ENCODE data around the gene IGSF6. TPM values are rescaled to one million over a fixed set of nuclear protein-coding genes. Genes with fewer than 3 reads are reported as not detected.

Gene IGSF6
- total and polyA plus RNA-seq, 2 of the 4 experiments (the other 2 are of a cell fraction): not detected

GRCh38 chr16:21589551-21589950 lies 62.9 kb downstream of the IGSF6 start:
- Histone ChIP-seq H3K9ac (ENCODE audit: low read depth, low read length) (no peak overlapping the region), H2BK15ac (ENCODE audit: low read depth, low read length) (no peak overlapping the region), H4K8ac (ENCODE audit: low read depth in 2 of 2, low read length in 2 of 2) (no peak overlapping the region), H3K36me3 (ENCODE audit: control insufficient read depth, insufficient read depth, low read length) (no peaks in the 10 kb centered on the region), H3K9me1 (ENCODE audit: insufficient read depth, low read length) (0 out of 2 replicates have a peak, but pooled peaks cover 3% of the 10 kb centered on the region), H3K79me1 (ENCODE audit: low read depth in 1 of 2, low read length in 2 of 2) (no peaks in the 10 kb centered on the region), H3K4me2 (ENCODE audit: low read depth, low read length) (no peak overlapping the region), H2AFZ (replicated peaks; ENCODE audit: low read length, poor library complexity) (no peak overlapping the region), H2BK5ac (ENCODE audit: low read depth, low read length, poor library complexity, severe bottlenecking) (no peak overlapping the region), H3K14ac (replicated peaks; ENCODE audit: low read depth, low read length) (no peak overlapping the region), H3K4ac (ENCODE audit: low read depth, low read length) (no peak overlapping the region), H3K4me3 (ENCODE audit: insufficient read depth, low read depth, low read length) (no peak overlapping the region), H4K91ac (ENCODE audit: insufficient read depth, low read depth, low read length) (no peak overlapping the region), H2BK120ac (ENCODE audit: low read depth, low read length) (no peak overlapping the region), H3K18ac (ENCODE audit: low read depth, low read length) (no peak overlapping the region), H3K56ac (ENCODE audit: extremely low read depth, insufficient read depth, low read length) (no peak overlapping the region), H2AK9ac (replicated peaks; ENCODE audit: low read depth, low read length, poor library complexity) (no peak overlapping the region), H4K20me1 (ENCODE audit: insufficient read depth, low read length) (no peaks in the 10 kb centered on the region), H3K27ac (ENCODE audit: insufficient read depth, low read length) (no peak overlapping the region), H4K5ac (ENCODE audit: low read depth, low read length) (no peak overlapping the region), H3K4me1 (ENCODE audit: control insufficient read depth, insufficient read depth, low read length) (no peaks in the 10 kb centered on the region; the same call in 1 of the 2 replicates), H3K23ac (ENCODE audit: low read depth, low read length) (no peak overlapping the region), H2BK20ac (ENCODE audit: low read depth, low read length) (no peak overlapping the region), H2AK5ac (ENCODE audit: low read depth, low read length) (no peak overlapping the region), H3K9me3 (ENCODE audit: control insufficient read depth, insufficient read depth, low read length) (no peaks in the 10 kb centered on the region), H3K27me3 (ENCODE audit: control insufficient read depth, insufficient read depth, low read length) (no peaks in the 10 kb centered on the region)
- no TSS peak for BruUV-seq (replicated peaks)
- intact Hi-C loops (cut with micrococcal nuclease) (no loop called here), dilution Hi-C loops (cut with HindIII; ENCODE audit: low sequenced_read_pairs, unreplicated experiment) (no loop called here), in situ Hi-C loops (cut with MboI; ENCODE audit: low sequenced_read_pairs) (loop anchor here (10.0 kb wide), 1 partner anchor 115 kb away; no protein-coding TSS in a partner anchor)
- WGBS, 2 experiments (ENCODE audit: extremely low coverage in 2 of 2, insufficient read length in 1 of 2): no CpG with 5 or more reads among the region's 4 CpGs
- ChIA-PET POLR2A (ENCODE audit: unreplicated experiment) (no interaction called here), CTCF (no interaction called here)
- no peak for TF ChIP-seq SMC3 (IDR thresholded peaks at IDR 0.05; ENCODE audit: low read depth, low read length)
- no peak for TF ChIP-seq MAFK (IDR thresholded peaks at IDR 0.05; ENCODE audit: low read depth, low read length)
- no peak for TF ChIP-seq RAD21 (IDR thresholded peaks at IDR 0.05; ENCODE audit: low read length)
- TF ChIP-seq FOS (IDR thresholded peaks at IDR 0.05; ENCODE audit: low read depth, low read length): no peak
- no peak for TF ChIP-seq MAZ (IDR thresholded peaks at IDR 0.05; ENCODE audit: borderline replicate concordance, low read depth, low read length)
- TF ChIP-seq ELK1 (IDR thresholded peaks at IDR 0.05; ENCODE audit: borderline replicate concordance, low read depth, low read length): no peak
- TF ChIP-seq NFE2L2 (IDR thresholded peaks at IDR 0.05; ENCODE audit: low read depth, low read length): no peak
- TF ChIP-seq BHLHE40 (IDR thresholded peaks at IDR 0.05; ENCODE audit: low read depth, low read length): no peak
- TF ChIP-seq, protein P1, sequence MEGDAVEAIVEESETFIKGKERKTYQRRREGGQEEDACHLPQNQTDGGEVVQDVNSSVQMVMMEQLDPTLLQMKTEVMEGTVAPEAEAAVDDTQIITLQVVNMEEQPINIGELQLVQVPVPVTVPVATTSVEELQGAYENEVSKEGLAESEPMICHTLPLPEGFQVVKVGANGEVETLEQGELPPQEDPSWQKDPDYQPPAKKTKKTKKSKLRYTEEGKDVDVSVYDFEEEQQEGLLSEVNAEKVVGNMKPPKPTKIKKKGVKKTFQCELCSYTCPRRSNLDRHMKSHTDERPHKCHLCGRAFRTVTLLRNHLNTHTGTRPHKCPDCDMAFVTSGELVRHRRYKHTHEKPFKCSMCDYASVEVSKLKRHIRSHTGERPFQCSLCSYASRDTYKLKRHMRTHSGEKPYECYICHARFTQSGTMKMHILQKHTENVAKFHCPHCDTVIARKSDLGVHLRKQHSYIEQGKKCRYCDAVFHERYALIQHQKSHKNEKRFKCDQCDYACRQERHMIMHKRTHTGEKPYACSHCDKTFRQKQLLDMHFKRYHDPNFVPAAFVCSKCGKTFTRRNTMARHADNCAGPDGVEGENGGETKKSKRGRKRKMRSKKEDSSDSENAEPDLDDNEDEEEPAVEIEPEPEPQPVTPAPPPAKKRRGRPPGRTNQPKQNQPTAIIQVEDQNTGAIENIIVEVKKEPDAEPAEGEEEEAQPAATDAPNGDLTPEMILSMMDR (conservative IDR thresholded peaks at IDR 0.05; ENCODE audit: low read depth, low read length): no peak
- no peak for TF ChIP-seq MXI1 (IDR thresholded peaks at IDR 0.05; ENCODE audit: borderline replicate concordance, low read depth, low read length)
- TF ChIP-seq RFX5 (IDR thresholded peaks at IDR 0.05; ENCODE audit: low read depth, low read length): no peak
- ATAC-seq (ENCODE audit: low read depth) (no peak), DNase-seq (no peak)

All from IMR-90 (cell line).